Stimulated activated naive CD8-positive, alpha-beta T cell treated with anti-CD3 and anti-CD28 coated beads, Interleukin-15, amount 100 ng/mL, for 72 hours (primary cell): Measurements from ENCODE around the gene CHRDL2.

Experiments used
- ATAC-seq: fragments of 150-1000 bp; cut with Tn5 transposase; 2 replicates; pipeline ENCODE4 v1.10.0; 2021; ENCODE audit warnings: mild to moderate bottlenecking, moderate library complexity
- DNase-seq, 2 donors: peaks; one replicate each; pipeline ENCODE4 v3.0.0; 2021 to 2022
- H3K27ac Mint-ChIP-seq, 2 donors: one replicate each; pipeline ENCODE4 v1.8.0; 2022; ENCODE audit warnings: mild to moderate bottlenecking in 2 of 2, mixed read lengths in 2 of 2, moderate library complexity in 2 of 2
- H3K27me3 Mint-ChIP-seq: one replicate; pipeline ENCODE4 v1.8.0; 2022; ENCODE audit warnings: mixed read lengths
- H3K4me1 Mint-ChIP-seq: one replicate; pipeline ENCODE4 v1.8.0; 2022; ENCODE audit warnings: mild to moderate bottlenecking, mixed read lengths
- H3K4me3 Mint-ChIP-seq, 2 donors: one replicate each; pipeline ENCODE4 v1.8.0; 2022; ENCODE audit warnings: mild to moderate bottlenecking in 2 of 2, mixed read lengths in 2 of 2, moderate library complexity in 1 of 2
- H3K9me3 Mint-ChIP-seq, 2 donors: one replicate each; pipeline ENCODE4 v1.8.0; 2022; ENCODE audit warnings: mixed read lengths in 2 of 2

CHRDL2 gene

DNA sequence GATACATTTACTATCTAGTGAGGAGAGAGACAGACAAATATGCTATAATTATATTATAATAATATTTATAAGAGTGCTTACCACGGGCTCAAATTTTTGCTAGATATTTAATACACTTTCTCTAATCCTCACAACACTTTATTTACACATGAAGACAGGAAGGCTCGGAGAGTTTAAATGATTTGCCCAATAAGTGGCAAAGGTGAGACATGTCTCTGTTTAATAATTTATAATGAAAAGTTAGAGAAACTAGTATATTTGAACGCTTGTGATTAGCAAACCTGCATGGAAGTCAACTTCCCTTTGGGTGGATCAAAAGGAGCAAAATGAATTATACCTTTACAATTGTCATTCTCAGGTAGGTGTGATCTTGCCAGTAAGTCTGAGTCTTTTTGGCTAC is 83.4 kb downstream of the CHRDL2 start:
- Mint-ChIP-seq H3K27ac (no peak overlapping the region), H3K4me1 (no peaks in the 10 kb centered on the region), H3K27me3 (no peaks in the 10 kb centered on the region), H3K4me3 (no peak overlapping the region), H3K9me3 (peaks cover 0 to 5% of the 10 kb centered on the region in 2 donors)
- ATAC-seq (no peak), DNase-seq (no peak)

DNA sequence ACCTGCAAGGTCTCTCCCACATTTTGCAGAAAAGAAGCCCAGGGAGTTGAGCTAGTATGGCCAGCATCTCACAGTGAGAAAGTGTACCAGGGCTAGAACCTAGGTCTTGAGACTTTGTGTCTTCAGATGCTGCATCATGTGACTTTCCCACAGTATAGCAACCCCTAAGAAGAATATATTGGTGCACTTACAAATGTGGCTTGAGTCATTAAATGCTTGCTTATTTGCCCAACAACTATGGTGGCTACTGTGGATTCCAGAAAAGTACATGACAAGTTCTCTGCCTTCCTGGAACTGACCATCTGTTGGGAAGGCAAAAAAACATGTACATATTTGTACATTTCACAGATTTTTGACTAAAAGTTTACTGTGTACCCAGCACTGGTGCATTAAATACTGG is 83.8 kb downstream of the CHRDL2 start:
- H3K4me1 Mint-ChIP-seq: no peaks in the 10 kb centered on the region
- no peak overlapping the region for H3K4me3 Mint-ChIP-seq
- no peak for ATAC-seq
- H3K27ac Mint-ChIP-seq: no peak overlapping the region
- no peaks in the 10 kb centered on the region for H3K27me3 Mint-ChIP-seq
- DNase-seq: no peak
- peaks cover 0 to 5% of the 10 kb centered on the region in 2 donors for H3K9me3 Mint-ChIP-seq

DNA sequence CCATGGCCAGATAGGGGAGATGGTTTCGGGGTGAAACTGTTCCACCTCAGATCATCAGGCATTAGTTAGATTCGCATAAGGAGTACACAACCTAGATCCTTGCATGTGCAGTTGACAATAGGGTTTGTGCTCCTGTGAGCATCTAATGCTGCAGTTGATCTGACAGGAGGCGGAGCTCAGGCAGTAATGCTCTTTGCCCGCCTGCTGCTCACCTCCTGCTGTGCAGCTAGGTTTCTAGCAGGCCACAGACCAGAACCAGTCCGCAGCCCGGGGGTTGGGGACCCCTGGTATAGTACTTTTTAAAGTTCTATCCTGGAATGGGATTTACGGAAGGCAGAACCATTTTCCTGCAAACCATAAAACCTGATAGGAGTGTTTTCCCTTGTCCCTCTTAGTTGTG is 84.3 kb downstream of the CHRDL2 start:
- H3K27ac Mint-ChIP-seq: no peak overlapping the region
- H3K4me1 Mint-ChIP-seq: no peaks in the 10 kb centered on the region
- peaks cover 0 to 5% of the 10 kb centered on the region in 2 donors for H3K9me3 Mint-ChIP-seq
- no peak for ATAC-seq
- no peaks in the 10 kb centered on the region for H3K27me3 Mint-ChIP-seq
- DNase-seq: no peak
- no peak overlapping the region for H3K4me3 Mint-ChIP-seq
